Endothelial cell (in vitro differentiated cells): ENCODE measurements around the gene FAM222A. TPM values are rescaled to one million over a fixed set of nuclear protein-coding genes. Genes with fewer than 3 reads are reported as not detected.

Source experiments
- DNase-seq: peaks from one replicate; pipeline ENCODE4 v3.0.0; 2021; ENCODE audit warnings: low spot score
- H3K27ac Mint-ChIP-seq: one replicate; pipeline ENCODE4 v1.8.0; 2021; ENCODE audit warnings: mixed read lengths, inconsistent platforms; ENCODE audit not compliant: unreplicated experiment
- H3K27me3 Mint-ChIP-seq: one replicate; pipeline ENCODE4 v1.8.0; 2021; ENCODE audit warnings: mild to moderate bottlenecking, moderate library complexity, mixed read lengths, inconsistent platforms; ENCODE audit not compliant: unreplicated experiment
- H3K36me3 Mint-ChIP-seq: one replicate; pipeline ENCODE4 v1.8.0; 2021; ENCODE audit warnings: mild to moderate bottlenecking, low read depth, mixed read lengths, inconsistent platforms; ENCODE audit not compliant: unreplicated experiment
- H3K4me1 Mint-ChIP-seq: one replicate; pipeline ENCODE4 v1.8.0; 2021; ENCODE audit warnings: mild to moderate bottlenecking, mixed read lengths, inconsistent platforms; ENCODE audit not compliant: unreplicated experiment
- H3K4me3 Mint-ChIP-seq: one replicate; pipeline ENCODE4 v1.8.0; 2021; ENCODE audit warnings: mild to moderate bottlenecking, mixed read lengths, inconsistent platforms; ENCODE audit not compliant: unreplicated experiment
- H3K9me3 Mint-ChIP-seq: one replicate; pipeline ENCODE4 v1.8.0; 2021; ENCODE audit warnings: mixed read lengths, inconsistent platforms; ENCODE audit not compliant: unreplicated experiment
- total RNA-seq: library from RNA; stranded (reverse); fragmentation: NEBNext Ultra II Directional; extraction: Animal tissue kit (Norgen Biotek cat#: 25700); gene quantifications from one replicate; pipeline ENCODE4 v1.2.1, GENCODE V29; 2021; ENCODE audit not compliant: unreplicated experiment
- TF ChIP-seq, protein P1 (sequence below): fragments of 200-600 bp; sonication (generic); IDR thresholded peaks from one replicate; pipeline ENCODE4 v1.5.0; 2021; ENCODE audit warnings: antibody characterized with exemption; ENCODE audit not compliant: unreplicated experiment

The FAM222A gene
- total RNA-seq, 1 donor from 2014 or later = 14.2 TPM

DNA sequence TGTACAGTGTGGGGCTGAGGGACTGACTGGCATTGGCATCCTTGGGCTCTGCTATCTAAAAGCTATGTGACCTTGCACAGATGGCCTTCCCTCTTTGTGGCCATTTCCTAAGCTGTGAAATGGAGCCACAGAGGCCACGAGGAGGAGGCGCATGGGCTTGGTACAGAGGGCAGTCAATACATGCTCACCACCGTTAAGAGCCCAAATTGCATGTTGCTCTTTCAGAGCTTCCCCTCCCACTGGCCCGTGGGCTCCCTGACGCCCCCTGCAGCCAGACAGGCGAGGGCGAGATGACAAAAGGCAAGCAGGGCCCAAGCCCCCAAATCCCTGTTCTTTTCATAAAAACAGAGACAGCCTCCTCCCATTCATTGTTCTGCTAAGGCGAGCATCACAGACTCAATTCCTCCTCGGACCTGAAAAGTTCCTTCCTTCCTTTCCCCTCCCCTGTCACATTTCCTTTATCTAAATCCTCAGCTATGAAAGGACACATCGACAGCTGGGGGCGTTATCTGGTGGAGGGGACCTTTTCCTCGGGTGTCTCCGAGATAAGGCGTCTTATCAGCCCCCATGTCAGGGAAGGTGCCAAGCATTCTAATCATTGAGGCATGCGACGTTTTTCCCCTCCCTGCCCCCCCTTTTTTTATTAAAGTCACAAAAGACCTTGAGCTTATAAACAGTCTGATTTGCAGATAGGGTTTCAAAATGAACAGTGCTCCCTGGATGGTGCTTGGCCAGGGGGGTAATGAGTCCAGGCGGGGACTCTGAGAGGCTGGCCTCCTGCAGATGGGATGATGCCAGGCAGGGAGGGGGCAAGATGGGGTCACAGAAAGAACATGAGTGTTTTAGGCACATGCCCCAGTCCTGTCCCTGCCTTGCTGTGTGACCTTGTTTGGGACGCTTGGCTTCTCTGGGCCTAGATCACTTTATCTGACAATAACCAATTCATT is 26.4 kb downstream of the FAM222A start:
- Mint-ChIP-seq H3K27me3 (peaks cover 19% of the 10 kb centered on the region), H3K4me3 (no peak overlapping the region), H3K9me3 (no peaks in the 10 kb centered on the region), H3K27ac (peak overlapping the region; percentile 5), H3K4me1 (peaks cover 65% of the 10 kb centered on the region), H3K36me3 (peaks cover 11% of the 10 kb centered on the region)
- DNase-seq = peak; percentile 69
- TF ChIP-seq, protein P1, sequence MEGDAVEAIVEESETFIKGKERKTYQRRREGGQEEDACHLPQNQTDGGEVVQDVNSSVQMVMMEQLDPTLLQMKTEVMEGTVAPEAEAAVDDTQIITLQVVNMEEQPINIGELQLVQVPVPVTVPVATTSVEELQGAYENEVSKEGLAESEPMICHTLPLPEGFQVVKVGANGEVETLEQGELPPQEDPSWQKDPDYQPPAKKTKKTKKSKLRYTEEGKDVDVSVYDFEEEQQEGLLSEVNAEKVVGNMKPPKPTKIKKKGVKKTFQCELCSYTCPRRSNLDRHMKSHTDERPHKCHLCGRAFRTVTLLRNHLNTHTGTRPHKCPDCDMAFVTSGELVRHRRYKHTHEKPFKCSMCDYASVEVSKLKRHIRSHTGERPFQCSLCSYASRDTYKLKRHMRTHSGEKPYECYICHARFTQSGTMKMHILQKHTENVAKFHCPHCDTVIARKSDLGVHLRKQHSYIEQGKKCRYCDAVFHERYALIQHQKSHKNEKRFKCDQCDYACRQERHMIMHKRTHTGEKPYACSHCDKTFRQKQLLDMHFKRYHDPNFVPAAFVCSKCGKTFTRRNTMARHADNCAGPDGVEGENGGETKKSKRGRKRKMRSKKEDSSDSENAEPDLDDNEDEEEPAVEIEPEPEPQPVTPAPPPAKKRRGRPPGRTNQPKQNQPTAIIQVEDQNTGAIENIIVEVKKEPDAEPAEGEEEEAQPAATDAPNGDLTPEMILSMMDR = no peak

DNA sequence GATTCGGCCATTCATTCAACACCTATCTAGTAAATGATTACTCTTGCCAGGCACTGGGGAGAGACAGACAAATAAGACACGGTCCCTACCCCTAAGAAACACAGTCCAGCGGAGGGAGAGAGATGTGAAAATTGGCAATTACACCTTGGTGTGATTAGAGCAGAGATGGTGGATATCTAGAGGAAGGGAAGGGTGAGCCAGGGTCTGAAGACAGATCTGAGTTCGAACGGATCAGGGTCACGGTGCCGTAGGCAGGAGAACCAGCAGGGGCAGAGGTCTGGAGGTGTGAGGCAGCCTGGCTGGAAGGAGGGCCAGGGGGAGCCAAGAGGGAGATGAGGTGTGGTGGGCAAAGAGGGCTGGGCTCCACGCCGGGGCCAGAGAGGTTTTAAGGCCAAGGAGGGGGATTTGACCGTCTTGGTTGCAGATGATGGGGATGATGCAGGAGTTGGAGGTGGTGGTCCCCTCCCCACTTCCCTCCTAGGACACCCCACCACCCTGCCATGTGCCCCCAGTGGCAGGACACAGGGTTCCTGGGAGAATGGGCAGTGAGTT is 27.1 kb downstream of the FAM222A start:
- peaks cover 17% of the 10 kb centered on the region for H3K27me3 Mint-ChIP-seq
- peak overlapping the region; percentile 2 for H3K27ac Mint-ChIP-seq
- peaks cover 63% of the 10 kb centered on the region for H3K4me1 Mint-ChIP-seq
- TF ChIP-seq, protein P1 = no peak
- H3K36me3 Mint-ChIP-seq = peaks cover 13% of the 10 kb centered on the region
- no peak overlapping the region for H3K4me3 Mint-ChIP-seq
- H3K9me3 Mint-ChIP-seq = no peaks in the 10 kb centered on the region
- DNase-seq = no peak

DNA sequence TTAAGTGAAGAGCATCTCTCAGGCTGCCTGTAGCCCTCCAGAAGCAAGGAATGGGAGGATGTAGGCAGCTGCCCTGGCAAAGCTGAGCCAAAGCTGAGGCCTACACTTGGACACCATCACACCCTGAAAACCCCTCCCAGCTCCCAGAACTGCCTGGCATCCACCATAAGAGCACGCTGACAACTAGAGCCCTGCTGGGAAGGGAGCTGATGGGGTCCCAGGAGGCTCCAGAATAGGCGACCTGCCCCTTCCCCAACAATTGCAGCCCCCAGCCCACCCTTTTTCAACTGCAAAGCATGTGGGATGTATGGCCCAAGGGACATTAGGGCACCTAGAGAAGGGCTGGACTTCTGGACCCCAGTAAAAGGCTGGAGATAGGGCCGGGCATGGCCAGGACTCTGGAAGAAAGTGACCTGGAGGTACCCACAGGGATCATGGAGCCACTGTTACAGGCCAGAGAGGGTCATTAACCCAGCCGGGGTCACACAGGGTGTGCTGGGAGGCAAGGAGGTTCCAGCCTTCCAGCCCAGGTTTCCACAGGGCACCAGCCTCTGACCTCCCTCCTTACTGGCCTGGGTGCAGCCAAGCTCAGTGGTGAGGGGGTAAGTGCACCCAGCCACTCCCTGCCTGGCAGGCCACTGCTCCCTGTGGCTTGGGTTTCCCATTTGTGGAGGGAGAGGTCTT is 27.8 kb downstream of the FAM222A start:
- no peaks in the 10 kb centered on the region for H3K9me3 Mint-ChIP-seq
- peaks cover 15% of the 10 kb centered on the region for H3K36me3 Mint-ChIP-seq
- TF ChIP-seq, protein P1 = no peak
- DNase-seq = no peak
- H3K4me1 Mint-ChIP-seq = peaks cover 58% of the 10 kb centered on the region
- no peak overlapping the region for H3K27ac Mint-ChIP-seq
- no peak overlapping the region for H3K4me3 Mint-ChIP-seq
- H3K27me3 Mint-ChIP-seq = peaks cover 14% of the 10 kb centered on the region

DNA sequence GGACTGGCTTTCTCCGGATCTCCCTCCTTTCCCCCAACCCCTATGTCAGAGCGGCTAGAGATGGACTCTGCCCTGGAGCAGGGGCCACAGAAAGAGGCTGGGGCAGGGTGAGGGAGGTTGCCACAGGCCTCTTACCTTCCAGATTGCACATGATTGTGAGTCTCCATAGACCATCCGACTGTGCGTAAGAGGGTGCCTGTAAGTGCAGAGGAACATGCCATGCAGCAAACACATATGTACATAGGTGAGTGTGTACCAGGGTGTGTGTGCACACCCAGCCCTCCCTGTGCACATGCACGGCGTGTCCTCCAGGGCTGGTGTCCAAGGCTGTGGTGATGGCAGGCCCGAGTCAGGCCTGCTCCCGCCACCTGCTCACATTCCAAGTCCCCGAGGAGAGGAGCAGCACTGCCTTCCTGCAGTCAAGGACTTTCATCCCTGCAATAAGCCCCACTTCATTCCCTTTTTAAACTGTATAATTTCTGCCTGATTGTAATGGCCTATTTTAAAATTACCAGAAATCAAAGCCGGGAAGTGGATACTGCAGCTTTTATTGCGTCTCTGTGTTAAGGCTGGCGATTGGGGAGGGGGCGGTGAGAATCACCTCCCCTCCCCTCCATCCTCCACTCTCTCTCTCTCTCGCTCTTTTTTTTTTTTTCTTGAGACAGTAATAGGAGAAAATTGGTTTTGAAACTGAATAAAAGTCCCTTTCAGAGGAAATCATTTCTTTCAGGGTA is 28.5 kb downstream of the FAM222A start:
- H3K9me3 Mint-ChIP-seq = no peaks in the 10 kb centered on the region
- peaks cover 51% of the 10 kb centered on the region for H3K4me1 Mint-ChIP-seq
- H3K4me3 Mint-ChIP-seq = no peak overlapping the region
- DNase-seq = no peak
- H3K27ac Mint-ChIP-seq = peak overlapping the region; percentile 6
- H3K27me3 Mint-ChIP-seq = peaks cover 14% of the 10 kb centered on the region
- TF ChIP-seq, protein P1 = no peak
- H3K36me3 Mint-ChIP-seq = peaks cover 15% of the 10 kb centered on the region
